ENCODE data around the gene AJAP1.

GRCh38 chr1:4630561-4630960 lies 23.8 kb upstream of the AJAP1 start:
- no peak for TF ChIP-seq CTCF (IDR thresholded peaks at IDR 0.05)
- no peak for TF ChIP-seq ZFX (IDR thresholded peaks at IDR 0.05; ENCODE audit: borderline replicate concordance)
